H9 (cell line): ENCODE results near the gene CYP27B1. TPM values are rescaled to one million over a fixed set of nuclear protein-coding genes. Genes with fewer than 3 reads are reported as not detected.

Experiments used
- DNase-seq: peaks from one replicate; pipeline ENCODE4 v3.0.0-alpha.2; 2017
- H2AFZ ChIP-seq: one replicate; pipeline ENCODE4 v1.6.1; 2013; ENCODE audit warnings: mild to moderate bottlenecking, low read length, control low read depth, moderate library complexity
- H2AK5ac ChIP-seq: 2 replicates; pipeline ENCODE4 v1.6.1; 2013; ENCODE audit warnings: low read length, control low read depth, mixed read lengths; ENCODE audit not compliant: insufficient read length
- H2BK120ac ChIP-seq: one replicate; pipeline ENCODE4 v1.6.1; 2013; ENCODE audit warnings: low read depth, mild to moderate bottlenecking, low read length, control low read depth, inconsistent platforms; ENCODE audit not compliant: poor library complexity, severe bottlenecking
- H2BK12ac ChIP-seq: 2 replicates; pipeline ENCODE4 v1.6.1; 2013; ENCODE audit warnings: low read length, control low read depth, mixed read lengths, low read depth; ENCODE audit not compliant: insufficient read length
- H2BK15ac ChIP-seq: 2 replicates; pipeline ENCODE4 v1.6.1; 2013; ENCODE audit warnings: low read depth, low read length, control low read depth
- H2BK20ac ChIP-seq: one replicate; pipeline ENCODE4 v1.6.1; 2013; ENCODE audit warnings: low read depth, mild to moderate bottlenecking, low read length, control low read depth, inconsistent platforms; ENCODE audit not compliant: poor library complexity, severe bottlenecking
- H2BK5ac ChIP-seq: 2 replicates; pipeline ENCODE4 v1.6.1; 2013; ENCODE audit warnings: low read length, control low read depth, mixed read lengths; ENCODE audit not compliant: insufficient read length
- H3K14ac ChIP-seq: 2 replicates; pipeline ENCODE4 v1.6.1; 2013; ENCODE audit warnings: low read length, control low read depth; ENCODE audit not compliant: insufficient read depth
- H3K18ac ChIP-seq: 2 replicates; pipeline ENCODE4 v1.6.1; 2013; ENCODE audit warnings: low read depth, mild to moderate bottlenecking, mixed read lengths, low read length, control low read depth; ENCODE audit not compliant: insufficient read length
- H3K23ac ChIP-seq: 2 replicates; pipeline ENCODE4 v1.6.1; 2013; ENCODE audit warnings: low read length, control low read depth, mixed read lengths, low read depth; ENCODE audit not compliant: insufficient read length
- H3K23me2 ChIP-seq: 2 replicates; pipeline ENCODE4 v1.6.1; 2013; ENCODE audit warnings: low read depth, mild to moderate bottlenecking, mixed read lengths, low read length, control low read depth; ENCODE audit not compliant: insufficient read length, poor library complexity, severe bottlenecking
- H3K27ac ChIP-seq: 2 replicates; pipeline ENCODE4 v1.5.1; 2013; ENCODE audit warnings: low read length, control low read depth, mixed read lengths, low read depth; ENCODE audit not compliant: insufficient read length
- H3K27me3 ChIP-seq: 2 replicates; pipeline ENCODE4 v1.6.1; 2013; ENCODE audit warnings: low read length, control low read depth, inconsistent platforms; ENCODE audit not compliant: insufficient read depth
- H3K4ac ChIP-seq: 2 replicates; pipeline ENCODE4 v1.6.1; 2013; ENCODE audit warnings: low read depth, mild to moderate bottlenecking, control low read depth, inconsistent platforms, low read length, moderate library complexity
- H3K4me1 ChIP-seq: 2 replicates; pipeline ENCODE4 v1.6.1; 2013; ENCODE audit warnings: low read length, control low read depth, inconsistent platforms; ENCODE audit not compliant: insufficient read depth
- H3K4me2 ChIP-seq: 2 replicates; pipeline ENCODE4 v1.6.1; 2013; ENCODE audit warnings: low read length, control low read depth, mixed read lengths; ENCODE audit not compliant: insufficient read length, insufficient read depth
- H3K56ac ChIP-seq: 2 replicates; pipeline ENCODE4 v1.6.1; 2013; ENCODE audit warnings: low read depth, mild to moderate bottlenecking, mixed read lengths, low read length, control low read depth; ENCODE audit not compliant: insufficient read length
- H3K79me1 ChIP-seq: 2 replicates; pipeline ENCODE4 v1.6.1; 2013; ENCODE audit warnings: low read depth, mild to moderate bottlenecking, moderate library complexity, low read length, control low read depth, inconsistent platforms; ENCODE audit not compliant: insufficient read depth, poor library complexity, severe bottlenecking
- H3K79me2 ChIP-seq: 2 replicates; pipeline ENCODE4 v1.6.1; 2013; ENCODE audit warnings: low read length, control low read depth, inconsistent platforms; ENCODE audit not compliant: insufficient read depth
- H3K9ac ChIP-seq: 2 replicates; pipeline ENCODE4 v1.6.1; 2013; ENCODE audit warnings: low read length, control low read depth, mixed read lengths; ENCODE audit not compliant: insufficient read length; ENCODE audit errors: extremely low read depth
- H3K9me3 ChIP-seq: one replicate; pipeline ENCODE4 v1.6.1; 2013; ENCODE audit warnings: low read depth, low read length, inconsistent platforms; ENCODE audit not compliant: control insufficient read depth
- H3T11ph ChIP-seq: one replicate; pipeline ENCODE4 v1.6.1; 2013; ENCODE audit warnings: mild to moderate bottlenecking, low read length, control low read depth, inconsistent platforms
- H4K20me1 ChIP-seq: one replicate; pipeline ENCODE4 v1.6.1; 2013; ENCODE audit not compliant: control insufficient read depth, insufficient read length, insufficient read depth
- H4K5ac ChIP-seq: 2 replicates; pipeline ENCODE4 v1.6.1; 2013; ENCODE audit warnings: low read depth, mild to moderate bottlenecking, mixed read lengths, low read length, control low read depth; ENCODE audit not compliant: insufficient read length
- H4K8ac ChIP-seq: replicated peaks from 2 replicates; pipeline ENCODE4 v1.6.1; 2013; ENCODE audit warnings: low read length, control low read depth, mixed read lengths, low read depth; ENCODE audit not compliant: insufficient read length
- H4K91ac ChIP-seq: 2 replicates; pipeline ENCODE4 v1.6.1; 2013; ENCODE audit warnings: low read depth, mild to moderate bottlenecking, moderate library complexity, mixed read lengths, low read length, control low read depth; ENCODE audit not compliant: insufficient read length
- H3K27ac Mint-ChIP-seq, 3 experiments: 2 replicates in 2 of 3; 3 replicates in 1 of 3; pipeline ENCODE4 v1.8.0; 2020 to 2021; ENCODE audit warnings: mixed read lengths in 3 of 3, mild to moderate bottlenecking in 1 of 3, moderate library complexity in 1 of 3
- H3K27me3 Mint-ChIP-seq: 2 replicates; pipeline ENCODE4 v1.8.0; 2021; ENCODE audit warnings: low read depth, mild to moderate bottlenecking, moderate library complexity, mixed read lengths
- H3K36me3 Mint-ChIP-seq, 3 experiments: 2 replicates in 2 of 3; 3 replicates in 1 of 3; pipeline ENCODE4 v1.8.0; 2020 to 2021; ENCODE audit warnings: low read depth in 3 of 3, mixed read lengths in 3 of 3; ENCODE audit not compliant: insufficient read depth in 1 of 3
- H3K4me1 Mint-ChIP-seq, 2 experiments: 2 replicates each; pipeline ENCODE4 v1.8.0; 2020; ENCODE audit warnings: mixed read lengths in 2 of 2
- H3K4me3 Mint-ChIP-seq, 2 experiments: 2 replicates in 1 of 2; 3 replicates in 1 of 2; pipeline ENCODE4 v1.8.0; 2020 to 2021; ENCODE audit warnings: mild to moderate bottlenecking in 2 of 2, mixed read lengths in 2 of 2, moderate library complexity in 1 of 2
- H3K9me3 Mint-ChIP-seq, 2 experiments: 2 replicates in 1 of 2; 3 replicates in 1 of 2; pipeline ENCODE4 v1.8.0; 2020; ENCODE audit warnings: mild to moderate bottlenecking in 2 of 2, mixed read lengths in 2 of 2, moderate library complexity in 1 of 2
- CTCF ChIP-seq: fragments of 200-600 bp; sonication (generic); conservative IDR thresholded peaks from 3 replicates; pipeline ENCODE4 v1.8.0; 2021; ENCODE audit warnings: antibody characterized with exemption, mild to moderate bottlenecking
- WGBS: extraction: QIAGEN DNeasy Blood & Tissue Kit; methylation state at CpG from one replicate; pipeline ENCODE4 v1.1.7; 2013; ENCODE audit warnings: missing lambda C conversion rate, low lambda C conversion rate, mixed read lengths; ENCODE audit not compliant: insufficient read length; ENCODE audit errors: extremely low coverage; 5-methylcytosine and 5-hydroxymethylcytosine counted together
- total RNA-seq: library from RNA; stranded (reverse); gene quantifications from 2 replicates; pipeline ENCODE4 v1.2.1, GENCODE V29; 2021

CYP27B1 gene
- total RNA-seq, 1 experiment from 2014 or later = 6.1 TPM

GRCh38 chr12:57779736-57780135 lies 12.9 kb upstream of the CYP27B1 start:
- H3K56ac ChIP-seq = no peak overlapping the region
- no peak overlapping the region for H4K8ac ChIP-seq
- no peak overlapping the region for H3T11ph ChIP-seq
- H3K9ac ChIP-seq = no peak overlapping the region
- H4K5ac ChIP-seq = no peak overlapping the region
- peaks cover 5 to 15% (median 6%) of the 10 kb centered on the region in 3 experiments for H3K36me3 Mint-ChIP-seq
- no peak overlapping the region for H3K4me2 ChIP-seq
- peaks cover 0 to 3% of the 10 kb centered on the region in 2 experiments; a peak in 2 of 5 replicates for H3K9me3 Mint-ChIP-seq
- no peak overlapping the region for H3K4ac ChIP-seq
- H3K23ac ChIP-seq = no peak overlapping the region
- no peak overlapping the region for H3K14ac ChIP-seq
- no CpG with 5 or more reads among the region's 1 CpG for WGBS
- no peak overlapping the region for H2BK120ac ChIP-seq
- no peak overlapping the region for H3K4me3 Mint-ChIP-seq
- H3K27ac Mint-ChIP-seq = no peak overlapping the region
- no peaks in the 10 kb centered on the region; the same call in 1 of the 2 replicates for H3K27me3 Mint-ChIP-seq
- DNase-seq = no peak
- H3K27ac ChIP-seq = no peak overlapping the region
- no peak overlapping the region for H3K18ac ChIP-seq
- no peak overlapping the region for H2BK12ac ChIP-seq
- peaks cover 5% of the 10 kb centered on the region for H3K23me2 ChIP-seq
- H3K79me1 ChIP-seq = no peaks in the 10 kb centered on the region
- H2BK15ac ChIP-seq = no peak overlapping the region
- H2BK5ac ChIP-seq = no peak overlapping the region
- H3K4me1 ChIP-seq = no peaks in the 10 kb centered on the region
- no peak overlapping the region for H2BK20ac ChIP-seq
- H4K20me1 ChIP-seq = no peaks in the 10 kb centered on the region
- no peaks in the 10 kb centered on the region for H3K27me3 ChIP-seq
- no peaks in the 10 kb centered on the region for H3K9me3 ChIP-seq
- H2AK5ac ChIP-seq = no peak overlapping the region
- H3K4me1 Mint-ChIP-seq = peaks cover 4 to 7% of the 10 kb centered on the region in 2 experiments
- no peak overlapping the region for H2AFZ ChIP-seq
- no peak overlapping the region for H4K91ac ChIP-seq
- no peak for TF ChIP-seq CTCF
- no peaks in the 10 kb centered on the region; the same call in 1 of the 2 replicates for H3K79me2 ChIP-seq
